Activated CD4-positive, alpha-beta memory T cell treated with anti-CD3 and anti-CD28 coated beads for 36 hours (primary cell): Measurements from ENCODE around the gene ATXN2. TPM values are rescaled to one million over a fixed set of nuclear protein-coding genes. Genes with fewer than 3 reads are reported as not detected.
"Not testable (repeated sequence)": the region's sequence is repeated elsewhere in the genome, so short reads cannot be mapped to it uniquely, and the experiment has no call there.

ENCODE experiments used
- CTCF ChIA-PET: fragments of 350-600 bp; sonication (Branson Sonifier 250); formaldehyde crosslinking; loops from one replicate; lab custom pipeline; 2021; ENCODE audit warnings: antibody characterized with exemption, inconsistent platforms; lab: Charles Lee
- POLR2A ChIA-PET: fragments of 350-600 bp; sonication (Branson Sonifier 250); formaldehyde crosslinking; loops from one replicate; lab custom pipeline; 2021; ENCODE audit warnings: antibody characterized with exemption; lab: Charles Lee
- DNase-seq: peaks from one replicate; pipeline ENCODE4 v3.0.0-alpha.2; 2020
- H3K27ac Mint-ChIP-seq: one replicate; pipeline ENCODE4 v1.8.0; 2021; ENCODE audit warnings: mixed read lengths
- H3K27me3 Mint-ChIP-seq: one replicate; pipeline ENCODE4 v1.8.0; 2021; ENCODE audit warnings: mixed read lengths
- H3K36me3 Mint-ChIP-seq: one replicate; pipeline ENCODE4 v1.8.0; 2021; ENCODE audit warnings: mixed read lengths
- H3K4me1 Mint-ChIP-seq: one replicate; pipeline ENCODE4 v1.8.0; 2021; ENCODE audit warnings: low read depth, mixed read lengths
- H3K4me3 Mint-ChIP-seq: one replicate; pipeline ENCODE4 v1.8.0; 2021; ENCODE audit warnings: mild to moderate bottlenecking, mixed read lengths
- H3K9me3 Mint-ChIP-seq: one replicate; pipeline ENCODE4 v1.8.0; 2021; ENCODE audit warnings: mixed read lengths
- intact Hi-C: fragments of 100-400 bp; cut with micrococcal nuclease; formaldehyde crosslinking; loops from one replicate; pipeline ENCODE4 v1.15.1; 2023
- total RNA-seq, 2 experiments: library from RNA; stranded (reverse); gene quantifications; one replicate each; pipeline ENCODE4 v1.2.3, GENCODE V29; 2021

The ATXN2 gene
- total RNA-seq, 2 experiments from 2014 or later: 38.2 to 39.4 TPM

GRCh38 chr12:111597831-111598636 lies 1.1 kb downstream of the ATXN2 start:
- ChIA-PET CTCF (no interaction called here), POLR2A (no interaction called here)
- Mint-ChIP-seq H3K27ac (peak overlapping the region; percentile 81), H3K9me3 (no peaks in the 10 kb centered on the region), H3K36me3 (peaks cover 3% of the 10 kb centered on the region), H3K4me1 (peaks cover 34% of the 10 kb centered on the region), H3K4me3 (peak overlapping the region; percentile 87), H3K27me3 (no peaks in the 10 kb centered on the region)
- peak; percentile 36 for DNase-seq
- intact Hi-C loops: loop anchor here (5.0 to 10.0 kb wide), 4 partner anchors 51 to 417 kb away; partner anchors contain the start of genes ACAD10, BRAP, ERP29 and SH2B3

- Mint-ChIP-seq H3K4me1 (peaks cover 35% of the 10 kb centered on the region), H3K4me3 (peak overlapping the region; percentile 87), H3K27me3 (no peaks in the 10 kb centered on the region), H3K27ac (peak overlapping the region; percentile 70), H3K9me3 (no peaks in the 10 kb centered on the region), H3K36me3 (peaks cover 3% of the 10 kb centered on the region)
- DNase-seq: peak; percentile 43
- POLR2A ChIA-PET: no interaction called here
- CTCF ChIA-PET: no interaction called here
- intact Hi-C loops: loop anchor here (5.0 to 10.0 kb wide), 4 partner anchors 50 to 418 kb away; partner anchors contain the start of genes ACAD10, BRAP, ERP29 and SH2B3
These were observed 1.9 kb downstream of the ATXN2 start for GRCh38 chr12:111596985-111597830.

GRCh38 chr12:111595341-111595835 lies 3.7 kb downstream of the ATXN2 start:
- intact Hi-C loops: loop anchor here (5.0 to 10.0 kb wide), 4 partner anchors 48 to 419 kb away; partner anchors contain the start of genes ACAD10, BRAP, ERP29 and SH2B3
- H3K4me1 Mint-ChIP-seq: peaks cover 35% of the 10 kb centered on the region
- H3K4me3 Mint-ChIP-seq, DNase-seq, H3K27ac Mint-ChIP-seq, H3K36me3 Mint-ChIP-seq, H3K9me3 Mint-ChIP-seq, H3K27me3 Mint-ChIP-seq, POLR2A ChIA-PET: not testable (repeated sequence)
- CTCF ChIA-PET: interaction anchor here (2.0 kb wide), 1 partner anchor 198 kb away, joined by 4 read pairs; no protein-coding TSS in a partner anchor

- H3K27me3 Mint-ChIP-seq, H3K27ac Mint-ChIP-seq, H3K4me3 Mint-ChIP-seq, H3K36me3 Mint-ChIP-seq, H3K9me3 Mint-ChIP-seq, POLR2A ChIA-PET, DNase-seq: not testable (repeated sequence)
- intact Hi-C loops: loop anchor here (10.0 kb wide), 1 partner anchor 423 kb away; the partner anchor contains the start of genes ERP29 and TMEM116
- H3K4me1 Mint-ChIP-seq: peaks cover 28% of the 10 kb centered on the region
- CTCF ChIA-PET: interaction anchor here (0.7 kb wide), 1 partner anchor 44 kb away, joined by 3 read pairs; no protein-coding TSS in a partner anchor
These were observed 7.6 kb downstream of the ATXN2 start for GRCh38 chr12:111591399-111592010.

- H3K4me1 Mint-ChIP-seq: peaks cover 20% of the 10 kb centered on the region
- no peaks in the 10 kb centered on the region for H3K36me3 Mint-ChIP-seq
- H3K9me3 Mint-ChIP-seq: no peaks in the 10 kb centered on the region
- no peaks in the 10 kb centered on the region for H3K27me3 Mint-ChIP-seq
- ChIA-PET CTCF (no interaction called here), POLR2A (no interaction called here)
- H3K27ac Mint-ChIP-seq: no peak overlapping the region
- no peak overlapping the region for H3K4me3 Mint-ChIP-seq
- DNase-seq: no peak
- intact Hi-C loops: loop anchor here (10.0 kb wide), 1 partner anchor 424 kb away; the partner anchor contains the start of genes ERP29 and TMEM116
These were observed 8.6 kb downstream of the ATXN2 start for GRCh38 chr12:111590552-111590951.

GRCh38 chr12:111589601-111590000 lies 9.5 kb downstream of the ATXN2 start:
- Mint-ChIP-seq H3K4me1 (peaks cover 13% of the 10 kb centered on the region), H3K27ac (no peak overlapping the region), H3K4me3 (no peak overlapping the region), H3K27me3 (no peaks in the 10 kb centered on the region), H3K9me3 (no peaks in the 10 kb centered on the region), H3K36me3 (no peaks in the 10 kb centered on the region)
- intact Hi-C loops: no loop called here
- ChIA-PET POLR2A (no interaction called here), CTCF (no interaction called here)
- DNase-seq: no peak

GRCh38 chr12:111588010-111588409 lies 11.1 kb downstream of the ATXN2 start:
- no peaks in the 10 kb centered on the region for H3K9me3 Mint-ChIP-seq
- H3K27me3 Mint-ChIP-seq: no peaks in the 10 kb centered on the region
- H3K27ac Mint-ChIP-seq: no peak overlapping the region
- H3K36me3 Mint-ChIP-seq: no peaks in the 10 kb centered on the region
- peaks cover 5% of the 10 kb centered on the region for H3K4me1 Mint-ChIP-seq
- CTCF ChIA-PET: no interaction called here
- DNase-seq: no peak
- intact Hi-C loops: no loop called here
- POLR2A ChIA-PET: no interaction called here
- no peak overlapping the region for H3K4me3 Mint-ChIP-seq

- POLR2A ChIA-PET: no interaction called here
- Mint-ChIP-seq H3K36me3 (no peaks in the 10 kb centered on the region), H3K4me3 (no peak overlapping the region), H3K4me1 (peaks cover 4% of the 10 kb centered on the region), H3K27me3 (no peaks in the 10 kb centered on the region), H3K9me3 (no peaks in the 10 kb centered on the region), H3K27ac (no peak overlapping the region)
- CTCF ChIA-PET: no interaction called here
- no peak for DNase-seq
- intact Hi-C loops: no loop called here
These were observed 12.1 kb downstream of the ATXN2 start for GRCh38 chr12:111586986-111587385.

- Mint-ChIP-seq H3K4me3 (no peak overlapping the region), H3K36me3 (peaks cover 3% of the 10 kb centered on the region), H3K27me3 (no peaks in the 10 kb centered on the region), H3K4me1 (peaks cover 12% of the 10 kb centered on the region), H3K27ac (no peak overlapping the region), H3K9me3 (no peaks in the 10 kb centered on the region)
- intact Hi-C loops: no loop called here
- ChIA-PET POLR2A (no interaction called here), CTCF (no interaction called here)
- no peak for DNase-seq
These were observed 13.4 kb downstream of the ATXN2 start for GRCh38 chr12:111585690-111586089.

GRCh38 chr12:111584959-111585358 lies 14.2 kb downstream of the ATXN2 start:
- Mint-ChIP-seq H3K4me1 (peaks cover 12% of the 10 kb centered on the region), H3K27me3 (no peaks in the 10 kb centered on the region), H3K36me3 (peaks cover 3% of the 10 kb centered on the region), H3K4me3 (no peak overlapping the region), H3K9me3 (no peaks in the 10 kb centered on the region), H3K27ac (no peak overlapping the region)
- ChIA-PET POLR2A (no interaction called here), CTCF (no interaction called here)
- intact Hi-C loops: no loop called here
- no peak for DNase-seq

- H3K9me3 Mint-ChIP-seq, POLR2A ChIA-PET, intact Hi-C loops, H3K4me3 Mint-ChIP-seq, H3K36me3 Mint-ChIP-seq, CTCF ChIA-PET, H3K27ac Mint-ChIP-seq, H3K27me3 Mint-ChIP-seq, DNase-seq: not testable (repeated sequence)
- H3K4me1 Mint-ChIP-seq: peaks cover 14% of the 10 kb centered on the region
These were observed 15.6 kb downstream of the ATXN2 start for GRCh38 chr12:111583506-111583905.
